Psoas muscle (tissue), 8 donors: ENCODE data around the gene OR7C1. TPM values are rescaled to one million over a fixed set of nuclear protein-coding genes. Genes with fewer than 3 reads are reported as not detected.
"Not testable (repeated sequence)": the region's sequence is repeated elsewhere in the genome, so short reads cannot be mapped to it uniquely, and the experiment has no call there.

Experiments
- ATAC-seq, 4 donors: fragments of 200-7000 bp; cut with Tn5 transposase; one replicate each; pipeline ENCODE4 v1.9.1; 2020; ENCODE audit warnings: moderate library complexity in 3 of 4, mild to moderate bottlenecking in 2 of 4
- DNase-seq, 2 donors: peaks; one replicate each; pipeline ENCODE4 v3.0.0-alpha.2; 2020
- H3K27ac ChIP-seq: fragments of 200-600 bp; one replicate; pipeline ENCODE4 v1.8.0; 2022
- H3K27me3 ChIP-seq, 3 donors: fragments of 200-600 bp in 1 of 3; one replicate each; pipeline versions ENCODE4 v1.6.1 to v1.8.0; 2013 to 2022; ENCODE audit warnings: low read length in 2 of 3, mild to moderate bottlenecking in 2 of 3, moderate library complexity in 1 of 3; ENCODE audit not compliant: insufficient read depth in 3 of 3
- H3K36me3 ChIP-seq, 2 donors: fragments of 200-600 bp in 1 of 2; one replicate each; pipeline versions ENCODE4 v1.6.1 to v1.8.0; 2013 to 2022; ENCODE audit warnings: low read depth in 1 of 2, mild to moderate bottlenecking in 1 of 2, moderate library complexity in 1 of 2; ENCODE audit not compliant: insufficient read depth in 1 of 2
- H3K4me1 ChIP-seq: fragments of 200-600 bp; one replicate; pipeline ENCODE4 v1.8.0; 2022
- H3K4me3 ChIP-seq: fragments of 200-600 bp; one replicate; pipeline ENCODE4 v1.8.0; 2022; ENCODE audit warnings: mild to moderate bottlenecking
- H3K9me3 ChIP-seq: fragments of 200-600 bp; one replicate; pipeline ENCODE4 v1.8.0; 2022
- CTCF ChIP-seq: fragments of 200-600 bp; IDR thresholded peaks from one replicate; pipeline ENCODE4 v1.8.0; 2022; ENCODE audit warnings: antibody characterized with exemption
- WGBS, 3 donors: extraction: QIAGEN DNeasy Blood & Tissue Kit; methylation state at CpG; one replicate each; pipeline versions ENCODE4 v1.1.6 to v1.1.7; 2013; 5-methylcytosine and 5-hydroxymethylcytosine counted together
- intact Hi-C, 2 donors: fragments of 100-400 bp; cut with DNase I; formaldehyde crosslinking; loops; one replicate each; pipeline versions ENCODE4 v1.11.0 to v1.14.2; 2022
- polyA plus RNA-seq, 3 donors: library from polyadenylated mRNA; stranded (reverse); fragments of 200-250 nt; gene quantifications; one replicate each; pipeline ENCODE4 v1.2.3, GENCODE V29; 2013
- total RNA-seq, 4 donors: library from RNA; stranded (reverse); fragmentation: NEBNext Ultra II Directional in 2 of 4; extraction: Animal tissue kit (Norgen Biotek cat#: 25700) in 2 of 4; gene quantifications; one replicate each; pipeline versions ENCODE4 v1.2.1 to v1.2.4, GENCODE V29; 2021 to 2023
- donor health status: healthy with polysubstance abuse.
- donor health status: DM: no; HTN: no; CAD: no; lungs with moderate emphysema.
- donor health status: Bipolar disorder and iron deficiency.
- donor health status: healthy.
- donor health status: DM: yes; HTN: yes; CAD: no.
- donor health status: DM: no; HTN: no; CAD: no.
- donor health status: DM: no; HTN: no; CAD: no.
- donor health status: DM: yes; HTN: yes; CAD: no.

The OR7C1 gene
- total and polyA plus RNA-seq, 7 donors = under 0.01 to 0.04 (median 0.02) TPM; not detected in 4

- no peaks in the 10 kb centered on the region for H3K36me3 ChIP-seq
- no peak overlapping the region for H3K27ac ChIP-seq
- no peak for TF ChIP-seq CTCF
- H3K9me3 ChIP-seq = no peaks in the 10 kb centered on the region
- DNase-seq = no peak
- 5 to 6% (median 6%) methylated on average over 19 to 22 of the region's 22 CpGs for WGBS, 3 donors
- H3K27me3 ChIP-seq = peaks cover 0 to 9% (median 2%) of the 10 kb centered on the region in 3 donors
- intact Hi-C loops = no loop called here
- peak in 1 of 4 donors; percentile 19 for ATAC-seq
- H3K4me3 ChIP-seq = peak overlapping the region; percentile 36
- H3K4me1 ChIP-seq = no peaks in the 10 kb centered on the region
Measured at GRCh38 chr19:14775869-14776586, 59.0 kb downstream of the OR7C1 start.

- H3K27ac ChIP-seq, H3K9me3 ChIP-seq, H3K36me3 ChIP-seq, ATAC-seq, DNase-seq, intact Hi-C loops, H3K27me3 ChIP-seq, H3K4me1 ChIP-seq, H3K4me3 ChIP-seq: not testable (repeated sequence)
- WGBS, 3 donors = 66 to 71% (median 70%) methylated on average over 8 of the region's 8 CpGs
Measured at GRCh38 chr19:14775326-14775725, 59.7 kb downstream of the OR7C1 start.

- 56 to 71% (median 68%) methylated on average over 10 of the region's 10 CpGs for WGBS, 3 donors
Measured at GRCh38 chr19:14774373-14774772, 60.6 kb downstream of the OR7C1 start.

GRCh38 chr19:14773722-14774121 lies 61.3 kb downstream of the OR7C1 start:
- DNase-seq, H3K36me3 ChIP-seq, H3K27ac ChIP-seq, H3K9me3 ChIP-seq, ATAC-seq, H3K4me1 ChIP-seq, intact Hi-C loops, H3K4me3 ChIP-seq, H3K27me3 ChIP-seq: not testable (repeated sequence)
- WGBS, 3 donors = 66 to 77% (median 68%) methylated on average over 6 to 9 of the region's 9 CpGs

More at GRCh38 chr19:14774373-14774772, 60.6 kb downstream of the OR7C1 start:
- no peak overlapping the region for H3K4me3 ChIP-seq
- no peaks in the 10 kb centered on the region for H3K36me3 ChIP-seq
- DNase-seq (no peak), ATAC-seq (no peak)
- intact Hi-C loops = no loop called here
- no peak overlapping the region for H3K27ac ChIP-seq
- no peaks in the 10 kb centered on the region for H3K9me3 ChIP-seq
- H3K4me1 ChIP-seq = no peaks in the 10 kb centered on the region
- no peak for TF ChIP-seq CTCF
- H3K27me3 ChIP-seq = peaks cover 0 to 9% (median 2%) of the 10 kb centered on the region in 3 donors

- Histone ChIP-seq H3K27ac (no peak overlapping the region), H3K9me3 (no peaks in the 10 kb centered on the region), H3K27me3 (peaks cover 0 to 9% (median 2%) of the 10 kb centered on the region in 3 donors), H3K36me3 (no peaks in the 10 kb centered on the region), H3K4me3 (no peak overlapping the region), H3K4me1 (no peaks in the 10 kb centered on the region)
- WGBS, 3 donors = 90 to 93% (median 91%) methylated on average over 7 of the region's 7 CpGs
- no peak for ATAC-seq
- no peak for TF ChIP-seq CTCF
- DNase-seq = no peak
- intact Hi-C loops = no loop called here
Measured at GRCh38 chr19:14772995-14773394, 62.0 kb downstream of the OR7C1 start.
